ENCODE data around the gene DPYD.

- TF ChIP-seq CTCF (IDR thresholded peaks at IDR 0.05; ENCODE audit: low read length) (no peak), EZH2 (IDR thresholded peaks at IDR 0.05; ENCODE audit: borderline replicate concordance, low read length) (no peak)
These were observed 139.0 kb downstream of the DPYD start for GRCh38 chr1:97781762-97782337.

All from OCI-LY1 (cell line).